PC-9 (cell line): ENCODE measurements around the gene FES. TPM values are rescaled to one million over a fixed set of nuclear protein-coding genes. Genes with fewer than 3 reads are reported as not detected.

ENCODE experiments used
- BruUV-seq: library from RNA; stranded (reverse); fragments of 400-500 nt; replicated peaks from 2 replicates; lab custom pipeline; 2021; lab: Mats Ljungman, UMichigan
- CTCF ChIA-PET: fragments of 300-600 bp; sonication (Branson Sonifier 250); formaldehyde crosslinking; loops from one replicate; lab custom pipeline; 2022; ENCODE audit warnings: antibody characterized with exemption; lab: Charles Lee
- POLR2A ChIA-PET: fragments of 300-600 bp; sonication (Branson Sonifier 250); formaldehyde crosslinking; loops from one replicate; lab custom pipeline; 2022; ENCODE audit warnings: antibody characterized with exemption; ENCODE audit not compliant: unreplicated experiment; lab: Charles Lee
- DNase-seq, 2 experiments: peaks; one replicate each; pipeline versions ENCODE4 v3.0.0 to v3.0.0-alpha.2; 2015 to 2022; ENCODE audit warnings: mixed read lengths in 1 of 2
- H2AFZ ChIP-seq: fragments of 200-600 bp; sonication (generic); 2 replicates; pipeline ENCODE4 v1.8.1; 2017; ENCODE audit warnings: antibody characterized with exemption
- H3F3A ChIP-seq: fragments of 200-600 bp; sonication (generic); 2 replicates; pipeline ENCODE4 v1.8.1; 2017; ENCODE audit warnings: antibody characterized with exemption, mild to moderate bottlenecking, low read depth; ENCODE audit not compliant: insufficient read depth
- H3K27ac ChIP-seq: fragments of 200-600 bp; sonication (generic); 2 replicates; pipeline ENCODE4 v1.6.1; 2016; ENCODE audit warnings: mixed run types
- H3K27me3 ChIP-seq: fragments of 200-600 bp; sonication (generic); 2 replicates; pipeline ENCODE4 v1.6.1; 2016; ENCODE audit warnings: low read depth, mixed run types; ENCODE audit not compliant: insufficient read depth
- H3K36me3 ChIP-seq: fragments of 200-600 bp; sonication (generic); 2 replicates; pipeline ENCODE4 v1.6.1; 2016; ENCODE audit warnings: low read depth, mixed run types
- H3K4me1 ChIP-seq: fragments of 200-600 bp; sonication (generic); replicated peaks from 2 replicates; pipeline ENCODE4 v1.6.1; 2016; ENCODE audit warnings: mixed run types; ENCODE audit not compliant: insufficient read depth
- H3K4me2 ChIP-seq: fragments of 200-600 bp; sonication (generic); 2 replicates; pipeline ENCODE4 v1.6.1; 2017; ENCODE audit warnings: mixed run types
- H3K4me3 ChIP-seq: fragments of 200-600 bp; sonication (generic); 2 replicates; pipeline ENCODE4 v1.6.1; 2016; ENCODE audit warnings: mixed run types
- H3K79me2 ChIP-seq: fragments of 200-600 bp; sonication (generic); 2 replicates; pipeline ENCODE4 v1.6.1; 2017; ENCODE audit warnings: low read depth, mixed run types
- H3K9me2 ChIP-seq: fragments of 200-600 bp; sonication (generic); 2 replicates; pipeline ENCODE4 v1.8.1; 2017; ENCODE audit warnings: mild to moderate bottlenecking; ENCODE audit not compliant: insufficient read depth
- H3K9me3 ChIP-seq: fragments of 200-600 bp; sonication (generic); 2 replicates; pipeline ENCODE4 v1.8.1; 2016; ENCODE audit warnings: low read depth; ENCODE audit not compliant: insufficient read depth
- H4K20me1 ChIP-seq: fragments of 200-600 bp; sonication (generic); 2 replicates; pipeline ENCODE4 v1.8.1; 2017; ENCODE audit not compliant: insufficient read depth
- CTCF ChIP-seq: fragments of 200-600 bp; sonication (generic); conservative IDR thresholded peaks from 2 replicates; pipeline ENCODE4 v1.6.1; 2017; ENCODE audit warnings: mixed run types, antibody characterized with exemption, mild to moderate bottlenecking, moderate library complexity
- EZH2 ChIP-seq: fragments of 200-600 bp; sonication (generic); IDR thresholded peaks from 2 replicates; pipeline ENCODE4 v1.8.0; 2017; ENCODE audit warnings: antibody characterized with exemption, low read depth
- intact Hi-C: fragments of 100-400 bp; cut with micrococcal nuclease; formaldehyde crosslinking; loops from one replicate; pipeline ENCODE4 v1.10.0; 2022; ENCODE audit not compliant: unreplicated experiment
- total RNA-seq: library from RNA; stranded (reverse); gene quantifications from 2 replicates; pipeline ENCODE4 v1.2.3, GENCODE V29; 2021

FES gene
- total RNA-seq, 1 experiment from 2014 or later: 3.8 TPM

DNA sequence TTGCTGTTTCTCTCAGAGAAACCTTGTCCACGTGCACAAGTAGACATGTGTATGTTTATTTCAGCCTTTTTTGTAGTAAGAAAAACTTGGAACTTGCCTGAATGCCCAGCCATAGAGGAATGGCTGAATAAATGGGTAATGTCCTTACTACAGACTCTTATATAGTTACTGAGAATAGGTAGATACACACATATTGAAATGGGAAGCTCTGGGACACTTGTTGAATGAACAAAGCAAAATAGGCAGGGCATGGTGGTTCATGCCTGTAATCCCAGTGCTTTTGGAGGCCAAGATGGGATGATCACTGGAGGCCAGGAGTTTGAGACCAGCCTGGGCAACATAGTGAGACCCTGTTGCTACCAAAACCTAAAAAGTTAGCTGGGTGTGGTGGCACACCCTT, 52.5 kb downstream of the FES start:
- ChIA-PET POLR2A (interaction anchor here (0.6 kb wide), 1 partner anchor 476 kb away, joined by 4 read pairs; no protein-coding TSS in a partner anchor), CTCF (interaction anchor here (0.6 to 0.7 kb wide), 2 partner anchors 19 to 73 kb away, joined by 3 to 10 read pairs; no protein-coding TSS in a partner anchor)
- no peak for DNase-seq
- Histone ChIP-seq H3K36me3 (peaks cover 9% of the 10 kb centered on the region; the same call in 1 of the 2 replicates), H4K20me1 (no peaks in the 10 kb centered on the region), H3K9me3 (no peaks in the 10 kb centered on the region), H3F3A (peaks cover 6% of the 10 kb centered on the region; the same call in 1 of the 2 replicates), H3K4me1 (peaks cover 8% of the 10 kb centered on the region; the same call in 1 of the 2 replicates), H3K27me3 (no peaks in the 10 kb centered on the region), H3K4me2 (peak overlapping the region; percentile 83), H3K4me3 (no peak overlapping the region), H3K79me2 (peaks cover 11% of the 10 kb centered on the region), H3K9me2 (no peaks in the 10 kb centered on the region), H2AFZ (no peak overlapping the region), H3K27ac (no peak overlapping the region)
- TF ChIP-seq CTCF: no peak
- no TSS peak for BruUV-seq
- intact Hi-C loops: loop anchor here (10.0 kb wide), 1 partner anchor 452 kb away; no protein-coding TSS in a partner anchor

GRCh38 chr15:90938261-90938660, 54.0 kb downstream of the FES start:
- Histone ChIP-seq H3K4me3 (no peak overlapping the region), H3K9me3 (no peaks in the 10 kb centered on the region), H3K9me2 (no peaks in the 10 kb centered on the region), H2AFZ (no peak overlapping the region), H4K20me1 (no peaks in the 10 kb centered on the region), H3K27ac (no peak overlapping the region), H3K36me3 (peaks cover 9% of the 10 kb centered on the region; the same call in 1 of the 2 replicates), H3F3A (peaks cover 2% of the 10 kb centered on the region; the same call in 1 of the 2 replicates), H3K27me3 (no peaks in the 10 kb centered on the region), H3K4me2 (no peak overlapping the region), H3K4me1 (peaks cover 8% of the 10 kb centered on the region; the same call in 1 of the 2 replicates), H3K79me2 (peaks cover 11% of the 10 kb centered on the region)
- intact Hi-C loops: loop anchor here (10.0 kb wide), 1 partner anchor 453 kb away; no protein-coding TSS in a partner anchor
- POLR2A ChIA-PET: interaction anchor here (0.6 kb wide), 1 partner anchor 23 kb away, joined by 3 read pairs; no protein-coding TSS in a partner anchor
- no TSS peak for BruUV-seq
- DNase-seq: no peak
- CTCF ChIA-PET: no interaction called here
- TF ChIP-seq CTCF (no peak), EZH2 (no peak)

DNA sequence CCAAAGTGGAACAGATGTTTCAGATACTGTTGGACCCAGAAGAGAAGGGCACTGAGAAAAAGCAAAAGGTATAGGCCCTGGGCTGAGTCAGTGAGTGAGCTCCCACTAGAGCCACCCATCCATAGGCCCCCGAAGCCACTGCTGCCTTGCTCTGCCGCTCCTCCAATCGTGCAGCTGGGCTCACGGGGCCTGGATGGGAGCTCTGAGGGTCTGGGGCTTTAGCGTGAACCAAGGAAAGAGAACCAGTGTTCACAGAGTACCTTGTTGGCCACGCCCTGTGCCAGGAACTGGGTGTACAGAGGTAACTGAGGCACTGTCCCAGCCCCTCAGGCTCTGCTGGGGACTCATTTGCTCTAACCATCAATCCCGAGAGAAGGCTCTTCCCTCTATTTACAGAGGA, 55.5 kb downstream of the FES start:
- H3F3A ChIP-seq: peaks cover 2% of the 10 kb centered on the region; the same call in 1 of the 2 replicates
- H2AFZ ChIP-seq: no peak overlapping the region
- TF ChIP-seq CTCF (no peak), EZH2 (no peak)
- H4K20me1 ChIP-seq: no peaks in the 10 kb centered on the region
- CTCF ChIA-PET: no interaction called here
- intact Hi-C loops: loop anchor here (10.0 kb wide), 1 partner anchor 455 kb away; no protein-coding TSS in a partner anchor
- H3K27me3 ChIP-seq: no peaks in the 10 kb centered on the region
- peaks cover 4% of the 10 kb centered on the region; the same call in 1 of the 2 replicates for H3K4me1 ChIP-seq
- H3K27ac ChIP-seq: no peak overlapping the region
- POLR2A ChIA-PET: interaction anchor here (0.6 kb wide), 1 partner anchor 701 kb away, joined by 8 read pairs; no protein-coding TSS in a partner anchor
- no TSS peak for BruUV-seq
- peaks cover 9% of the 10 kb centered on the region; the same call in 1 of the 2 replicates for H3K36me3 ChIP-seq
- H3K9me3 ChIP-seq: no peaks in the 10 kb centered on the region
- no peak overlapping the region for H3K4me3 ChIP-seq
- peaks cover 11% of the 10 kb centered on the region for H3K79me2 ChIP-seq
- no peak overlapping the region for H3K4me2 ChIP-seq
- no peak for DNase-seq
- H3K9me2 ChIP-seq: no peaks in the 10 kb centered on the region
